GM12892 (cell line): ENCODE results near the gene CYTH1. TPM values are rescaled to one million over a fixed set of nuclear protein-coding genes. Genes with fewer than 3 reads are reported as not detected.

Source experiments
- DNase-seq: peaks from one replicate; pipeline ENCODE4 v3.0.0; 2011; ENCODE audit not compliant: insufficient read length
- FAIRE-seq: peaks from 2 replicates; lab custom pipeline; 2011; peaks lifted over from hg19 to GRCh38; lab: Jason Lieb, UNC
- POLR2A ChIP-seq: IDR thresholded peaks from 2 replicates; pipeline ENCODE4 v1.6.1; 2011; ENCODE audit warnings: low read depth, low read length, control low read depth
- POLR2AphosphoS5 ChIP-seq: IDR thresholded peaks from 2 replicates; pipeline ENCODE4 v1.6.1; 2011; ENCODE audit warnings: low read depth, low read length, control low read depth
- TAF1 ChIP-seq: IDR thresholded peaks from 2 replicates; pipeline ENCODE4 v1.6.1; 2011; ENCODE audit warnings: low read depth, mild to moderate bottlenecking, control low read depth, low read length, borderline replicate concordance
- polyA plus RNA-seq: library from polyadenylated mRNA; unstranded; fragments of >200 nt; gene quantifications from one replicate; pipeline ENCODE4 v1.2.1, GENCODE V29; 2012; ENCODE audit warnings: missing spikeins, inconsistent platforms; ENCODE audit not compliant: missing spikeins

Gene CYTH1
- 182 TPM for polyA plus RNA-seq

DNA sequence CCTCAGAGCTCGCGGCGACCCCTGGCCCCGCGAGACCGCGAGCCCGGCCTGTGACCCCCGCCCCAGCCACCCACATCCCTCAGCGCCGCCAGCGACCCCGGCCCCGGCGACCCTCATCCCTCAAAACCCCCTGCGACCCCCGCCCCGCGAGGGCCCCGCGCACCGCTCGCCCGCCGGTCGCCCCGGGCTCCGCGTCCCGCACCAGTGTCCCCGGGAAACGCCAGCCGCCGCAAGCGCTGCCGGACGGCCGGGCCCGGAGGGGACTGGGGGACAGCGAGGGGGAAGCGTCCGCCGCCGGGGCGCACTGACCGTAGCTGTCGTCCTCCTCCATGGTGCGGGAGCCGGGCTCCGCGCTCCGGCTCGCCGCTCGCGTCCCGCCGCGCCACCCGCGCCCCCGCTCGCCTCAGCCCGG, at the start of gene CYTH1:
Gene CYTH1, minus strand, starts transcription at position 381 of the 412 bp plus-strand sequence. Its CDS starts 50 bp downstream, at position 331.
- DNase-seq (no peak), FAIRE-seq (no peak)
- no peak for TF ChIP-seq TAF1
- TF ChIP-seq POLR2A = peak; percentile 63; the same call in 1 of the 2 replicates

DNA sequence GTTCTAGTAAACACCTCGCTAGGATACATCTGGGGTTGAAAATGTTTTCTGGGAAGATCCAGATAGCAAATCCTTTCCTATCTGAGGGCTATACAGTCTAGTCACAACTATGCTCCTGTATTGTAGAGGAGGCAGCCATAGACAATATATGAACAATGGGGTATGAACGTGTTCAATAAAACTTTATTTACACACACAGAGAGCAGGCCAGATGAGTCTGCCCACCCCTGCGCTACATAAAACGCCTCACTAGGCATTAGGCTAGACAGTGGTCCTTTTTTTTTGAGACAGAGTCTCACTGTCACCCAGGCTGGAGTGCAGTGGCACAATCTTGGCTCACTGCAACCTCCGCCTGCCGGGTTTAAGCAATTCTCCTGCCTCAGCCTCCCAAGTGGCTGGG, 47.4 kb upstream of the CYTH1 start:
- FAIRE-seq (no peak), DNase-seq (no peak)
- no peak for TF ChIP-seq POLR2AphosphoS5
- TF ChIP-seq POLR2A = no peak
- no peak for TF ChIP-seq TAF1

- FAIRE-seq (no peak), DNase-seq (no peak)
- no peak for TF ChIP-seq POLR2AphosphoS5
- TF ChIP-seq TAF1 = no peak
- TF ChIP-seq POLR2A = no peak
Measured at GRCh38 chr17:78828470-78829185, 46.6 kb upstream of the CYTH1 start.

- no peak for FAIRE-seq
- no peak for DNase-seq
- TF ChIP-seq POLR2AphosphoS5 (no peak), POLR2A (no peak)
Measured at GRCh38 chr17:78826836-78827509, 44.9 kb upstream of the CYTH1 start.

DNA sequence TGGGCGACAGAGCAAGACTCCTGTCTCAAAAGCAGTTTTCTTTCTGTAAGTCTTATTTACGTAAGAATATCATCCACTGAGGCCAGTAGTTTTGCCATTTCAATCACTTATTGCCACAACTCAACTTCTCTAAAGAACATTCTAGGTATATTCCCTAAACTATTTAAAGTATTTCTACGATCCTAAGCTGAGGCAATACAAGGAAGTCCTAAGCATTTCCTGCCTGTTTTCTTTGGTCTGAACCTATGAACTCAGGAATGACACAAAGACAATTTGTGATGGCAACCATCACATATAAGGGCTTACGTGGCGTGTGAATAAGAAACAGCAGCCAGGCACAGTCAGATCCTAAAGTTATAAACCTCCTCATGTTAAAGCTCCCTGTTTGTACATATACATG, 44.3 kb upstream of the CYTH1 start:
- TF ChIP-seq POLR2A = no peak
- DNase-seq (no peak), FAIRE-seq (no peak)

DNA sequence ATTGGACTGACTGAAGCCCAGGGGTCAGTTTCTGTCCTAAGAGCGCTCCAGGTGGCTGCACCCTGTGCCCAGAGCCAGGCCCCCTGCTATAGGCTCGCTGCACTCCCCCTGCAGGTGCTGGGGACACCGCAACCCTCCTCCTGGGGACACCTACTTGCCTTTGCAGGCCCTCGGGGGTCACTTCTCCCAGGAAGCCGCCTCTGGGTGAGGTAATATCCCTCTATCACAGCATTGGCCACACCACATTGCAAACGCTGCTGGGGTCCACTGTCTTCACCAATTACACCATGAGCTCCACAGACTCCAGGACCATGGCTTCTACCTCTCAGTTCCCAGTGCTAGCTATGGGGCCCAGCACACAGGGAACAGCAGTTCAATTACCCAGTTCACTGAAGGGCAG, 43.6 kb upstream of the CYTH1 start:
- no peak for TF ChIP-seq POLR2A
- no peak for FAIRE-seq
- no peak for DNase-seq

DNA sequence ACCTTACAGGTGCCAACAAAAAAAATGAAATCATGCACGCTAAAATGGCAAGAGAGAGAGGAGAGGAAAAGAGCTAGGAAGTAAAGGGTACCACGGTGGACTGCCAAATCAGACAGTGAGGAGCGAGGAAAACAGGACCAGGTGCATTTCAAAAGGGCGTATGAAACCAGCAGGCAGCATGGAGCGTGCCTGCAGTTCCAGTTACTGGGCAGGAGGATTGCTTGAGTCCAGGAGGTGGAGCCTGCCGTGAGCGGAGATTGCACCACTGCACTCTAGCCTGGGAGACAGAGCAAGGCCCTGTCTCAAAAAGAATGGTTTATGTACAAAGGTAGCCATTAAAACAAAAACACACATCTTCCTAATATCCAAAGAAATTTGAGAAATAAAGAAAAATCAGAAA, 42.2 kb upstream of the CYTH1 start:
- no peak for TF ChIP-seq TAF1
- no peak for TF ChIP-seq POLR2AphosphoS5
- no peak for TF ChIP-seq POLR2A
- no peak for DNase-seq
- no peak for FAIRE-seq

- FAIRE-seq (no peak), DNase-seq (no peak)
- TF ChIP-seq TAF1 (no peak), POLR2A (no peak), POLR2AphosphoS5 (no peak)
Measured at GRCh38 chr17:78823282-78824046, 41.4 kb upstream of the CYTH1 start.

GRCh38 chr17:78822552-78822951, 40.5 kb upstream of the CYTH1 start:
- FAIRE-seq = no peak
- no peak for DNase-seq
- 0 out of 2 replicates have a peak, but pooled peaks have one; percentile 13 for TF ChIP-seq POLR2AphosphoS5
- TF ChIP-seq TAF1 = no peak

- TF ChIP-seq POLR2AphosphoS5 (no peak), POLR2A (no peak), TAF1 (no peak)
- DNase-seq (no peak), FAIRE-seq (no peak)
Measured at GRCh38 chr17:78821961-78822360, 39.9 kb upstream of the CYTH1 start.

- TF ChIP-seq POLR2AphosphoS5 = no peak
- no peak for TF ChIP-seq POLR2A
- TF ChIP-seq TAF1 = no peak
- no peak for DNase-seq
- no peak for FAIRE-seq
Measured at GRCh38 chr17:78820841-78821240, 38.8 kb upstream of the CYTH1 start.
